NCI-H446 (cell line): ENCODE results near the gene KIAA1328.
"Not testable (repeated sequence)": the region's sequence is repeated elsewhere in the genome, so short reads cannot be mapped to it uniquely, and the experiment has no call there.

Source experiments
- DNase-seq, 2 experiments: peaks; one replicate each; lab custom pipeline; 2025; lab: John Stamatoyannopoulos, UW

KIAA1328 gene

DNA sequence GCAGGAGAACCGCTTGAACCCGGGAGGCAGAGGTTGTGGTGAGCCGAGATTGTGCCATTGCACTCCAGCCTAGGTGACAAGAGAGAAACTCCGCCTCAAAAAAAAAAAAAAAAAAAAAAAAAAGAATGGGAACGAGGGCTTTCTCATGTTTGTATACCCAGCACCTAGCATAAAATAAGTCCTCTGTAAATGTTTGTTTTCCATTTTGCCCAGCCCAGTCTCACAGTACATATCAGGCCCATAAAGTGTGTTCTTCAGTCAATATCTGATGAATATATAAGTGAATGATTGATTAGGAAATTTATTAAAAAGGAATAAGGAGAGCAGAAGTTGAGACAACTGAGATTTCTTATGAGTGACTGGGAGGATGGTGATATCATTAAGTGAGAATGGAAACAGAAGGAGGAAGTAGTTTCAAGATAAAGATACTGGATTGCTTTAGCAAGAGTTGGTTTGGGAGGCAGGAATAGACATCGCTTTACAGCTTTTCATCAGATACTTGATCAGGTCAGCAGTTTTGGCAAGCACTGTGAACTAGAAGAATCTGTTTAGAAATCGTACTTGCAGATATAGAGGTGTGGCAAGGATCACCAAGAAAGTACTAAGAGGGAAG lies 327.5 kb downstream of the KIAA1328 start:
- no peak for DNase-seq

DNA sequence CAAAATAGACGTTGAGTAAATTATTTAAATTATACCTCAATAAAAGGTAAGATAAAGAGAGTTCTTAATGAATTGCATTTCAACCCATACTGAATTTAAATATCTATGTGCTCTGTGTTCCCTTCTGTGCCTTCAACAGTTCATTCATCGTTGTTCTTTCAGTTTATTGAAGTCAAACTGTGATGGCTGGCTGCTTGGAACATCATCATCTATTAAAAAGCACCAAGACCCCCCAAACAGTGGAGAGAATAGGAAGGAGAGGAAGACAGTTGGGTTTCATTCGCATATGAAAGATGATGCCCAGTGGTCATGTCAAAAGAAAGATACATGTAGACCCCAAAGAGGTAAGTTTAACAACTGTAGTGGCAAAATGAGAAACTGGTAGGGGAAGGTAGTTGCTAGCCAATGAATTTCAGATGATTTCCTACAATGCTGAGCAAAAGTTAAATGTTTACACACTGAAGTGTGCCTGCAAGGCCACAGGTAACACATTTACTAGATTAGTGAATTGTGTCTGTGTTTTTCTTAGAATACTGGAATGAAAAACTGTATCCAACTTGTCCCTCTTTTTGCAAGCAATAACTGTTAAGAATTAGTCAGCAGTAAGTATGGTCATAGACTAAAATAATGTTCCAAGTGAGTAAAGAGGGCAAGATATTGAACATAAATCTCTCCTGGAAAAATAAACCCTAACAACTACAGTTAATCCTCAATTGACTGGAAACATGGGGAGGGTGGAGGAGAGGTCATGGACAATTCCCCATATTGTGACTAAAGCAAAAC lies 331.3 kb downstream of the KIAA1328 start:
- no peak for DNase-seq

DNA sequence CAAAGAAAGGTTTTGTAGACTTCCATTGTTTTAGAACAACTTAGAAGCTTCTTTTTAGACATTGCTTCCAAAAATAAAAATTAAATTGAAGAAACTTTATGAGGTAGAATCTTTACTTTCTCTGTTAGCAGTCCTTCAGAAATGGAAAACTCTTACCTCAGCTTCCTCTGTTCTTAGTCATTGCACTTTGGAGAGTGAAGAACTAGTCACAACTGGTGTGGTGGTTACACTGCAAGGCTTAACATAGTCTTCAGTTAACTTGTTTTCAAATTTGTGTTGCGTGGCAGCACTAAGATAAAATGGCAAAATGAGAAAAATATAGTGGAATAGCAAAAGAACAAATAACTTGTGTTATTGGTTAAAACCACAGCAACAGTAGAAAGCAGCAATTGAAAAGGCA lies 332.6 kb downstream of the KIAA1328 start:
- no peak for DNase-seq

DNA sequence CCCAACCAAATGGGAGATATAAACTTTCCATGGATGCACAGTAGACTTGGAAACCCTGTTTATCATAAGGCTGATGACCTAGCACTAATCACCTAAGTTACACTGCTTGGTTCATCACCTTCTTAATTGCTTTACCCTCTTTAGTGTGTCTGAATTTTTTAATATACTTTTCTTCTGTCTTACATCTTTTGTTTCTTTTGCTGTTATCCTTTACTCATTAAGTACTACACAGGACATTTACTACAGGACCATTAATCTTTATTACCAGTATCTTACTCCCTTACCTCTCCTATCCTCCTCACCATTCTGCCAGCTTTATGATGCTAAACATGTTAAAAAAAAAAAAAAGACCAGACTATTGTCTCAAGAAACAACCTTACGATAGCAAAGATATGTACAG lies 333.6 kb downstream of the KIAA1328 start:
- DNase-seq: no peak

DNA sequence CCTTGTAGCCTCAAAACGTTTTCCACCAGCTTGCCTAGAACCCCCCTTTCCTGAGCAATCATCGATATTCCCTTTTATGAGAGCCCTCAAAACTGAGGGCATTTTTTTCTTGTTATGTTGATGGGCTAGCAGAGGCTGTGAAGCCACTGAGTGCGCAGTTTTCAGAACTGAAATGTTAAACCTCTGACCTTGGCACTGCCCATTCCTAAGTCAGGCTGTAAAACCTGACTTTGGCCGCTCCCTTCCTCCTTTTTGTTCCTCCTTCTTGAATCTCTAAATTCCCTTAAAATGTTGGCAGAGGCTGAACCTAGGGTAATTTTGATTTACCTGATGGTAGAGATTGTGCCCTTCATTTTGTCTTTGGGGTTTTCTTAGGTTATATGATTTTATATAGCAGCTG lies 334.2 kb downstream of the KIAA1328 start:
- DNase-seq: no peak

DNA sequence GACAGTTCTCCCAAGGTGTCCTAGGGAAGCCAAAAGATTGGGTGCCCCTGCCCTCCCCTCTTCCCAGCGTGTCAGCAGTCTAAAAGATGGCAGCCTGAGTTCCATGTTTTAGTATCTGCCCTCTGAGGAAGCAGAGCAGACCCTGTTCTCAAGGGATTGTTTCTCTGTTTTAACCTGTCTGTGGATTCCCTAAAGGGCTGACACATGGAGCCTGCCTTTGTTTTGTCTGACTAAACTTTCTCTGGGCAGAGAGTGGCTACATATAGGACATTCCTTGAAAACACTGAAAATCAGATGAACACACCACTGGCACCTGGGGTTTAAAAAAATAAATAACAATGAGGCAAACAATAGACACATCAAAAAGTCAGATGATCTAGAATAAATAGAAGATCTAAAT lies 337.6 kb downstream of the KIAA1328 start:
- no peak for DNase-seq

DNA sequence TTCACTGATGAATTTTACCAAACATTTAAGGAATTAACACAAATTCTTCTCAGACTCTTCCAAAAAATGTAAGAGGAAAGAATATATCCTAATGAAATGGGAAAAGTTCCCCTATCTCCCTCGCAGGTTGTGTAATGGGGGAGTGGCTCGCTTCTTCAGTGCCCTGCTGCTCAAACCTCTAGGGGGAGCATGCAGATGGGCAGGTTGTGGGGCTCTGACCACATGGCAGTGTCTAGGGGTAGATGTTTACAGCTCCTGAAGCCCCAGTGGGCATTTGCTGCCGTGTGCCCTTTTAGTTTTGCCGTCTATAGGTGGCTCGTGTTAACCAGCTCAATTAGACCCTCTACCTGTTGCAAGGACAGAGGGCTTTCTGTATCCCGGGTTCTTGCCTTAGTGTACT lies 338.0 kb downstream of the KIAA1328 start:
- DNase-seq: not testable (repeated sequence)

DNA sequence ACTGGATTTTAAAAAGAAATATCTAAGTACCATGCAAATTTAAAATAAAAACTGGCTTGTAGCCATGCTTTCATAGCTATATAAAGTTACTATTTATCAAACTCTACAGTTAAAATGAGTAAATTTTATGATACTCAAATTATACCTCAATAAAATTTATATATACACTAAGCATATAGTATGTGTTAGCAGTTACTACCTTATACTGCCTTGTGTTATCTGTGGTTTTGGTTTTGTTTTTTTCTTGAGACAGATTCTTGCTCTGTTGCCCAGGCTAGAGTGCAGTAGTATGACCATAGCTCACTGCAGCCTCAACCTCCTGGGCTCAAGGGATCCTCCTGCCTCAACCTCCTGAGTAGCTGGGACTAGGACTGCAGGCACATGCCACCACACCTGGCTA lies 342.1 kb downstream of the KIAA1328 start:
- no peak for DNase-seq

DNA sequence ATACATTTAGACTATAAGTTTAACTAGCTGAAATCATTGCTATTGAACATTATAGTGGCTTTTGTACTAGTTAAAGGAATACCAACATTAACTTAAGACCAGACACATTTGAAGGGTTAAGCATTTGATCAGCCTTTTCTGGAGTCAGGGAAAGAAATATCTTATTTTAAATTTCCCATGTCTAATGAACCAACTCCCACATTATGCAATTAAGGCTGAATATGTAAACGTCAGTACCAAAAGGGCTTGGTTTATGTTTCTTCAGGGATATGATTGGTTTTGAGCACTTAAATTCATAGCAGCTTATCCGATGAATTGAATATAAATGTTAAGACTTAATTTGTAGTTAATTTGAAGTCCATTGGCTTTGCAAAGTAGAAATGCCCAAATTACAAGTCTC lies 344.5 kb downstream of the KIAA1328 start:
- DNase-seq: no peak

DNA sequence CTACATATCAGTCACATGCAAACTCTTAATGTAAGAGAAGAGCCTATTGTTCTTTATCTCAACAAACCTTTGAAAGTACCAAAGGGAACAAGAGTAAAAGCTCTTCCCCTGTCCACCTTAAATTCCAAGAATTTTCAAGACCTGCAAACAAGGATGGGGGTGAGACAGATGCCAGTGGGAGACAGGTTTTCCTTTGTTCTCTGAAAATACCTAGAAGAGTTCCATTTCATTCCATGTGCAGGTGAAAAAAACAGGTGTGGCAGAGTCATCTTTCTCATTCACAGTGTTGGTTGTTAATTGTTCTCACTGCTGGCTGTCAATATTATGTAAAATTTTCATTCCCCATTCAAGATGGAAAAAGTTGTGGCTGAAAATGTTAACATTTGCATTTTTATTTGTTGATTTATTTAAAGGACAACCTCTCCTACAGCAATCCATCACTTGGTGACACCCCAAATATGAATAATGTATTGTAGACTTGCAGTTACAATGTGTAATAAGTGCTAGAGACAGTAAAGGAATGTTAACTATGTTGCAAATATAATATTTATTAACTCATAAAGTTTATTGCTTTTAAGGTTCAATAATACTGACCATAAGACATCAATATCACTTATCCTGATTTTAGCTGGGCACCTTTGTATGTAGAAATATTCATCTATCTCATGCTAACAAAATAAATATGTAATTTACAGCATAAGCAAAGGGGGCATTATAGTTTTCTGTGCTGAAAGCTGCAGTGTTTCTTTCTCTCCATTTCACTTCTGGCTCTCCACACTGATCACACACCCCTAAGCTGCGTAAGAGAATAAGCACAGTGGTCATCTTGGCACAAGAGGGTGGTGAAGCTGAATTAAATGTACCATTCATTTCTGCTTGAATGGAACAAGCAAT lies 347.0 kb downstream of the KIAA1328 start:
- DNase-seq: no peak

DNA sequence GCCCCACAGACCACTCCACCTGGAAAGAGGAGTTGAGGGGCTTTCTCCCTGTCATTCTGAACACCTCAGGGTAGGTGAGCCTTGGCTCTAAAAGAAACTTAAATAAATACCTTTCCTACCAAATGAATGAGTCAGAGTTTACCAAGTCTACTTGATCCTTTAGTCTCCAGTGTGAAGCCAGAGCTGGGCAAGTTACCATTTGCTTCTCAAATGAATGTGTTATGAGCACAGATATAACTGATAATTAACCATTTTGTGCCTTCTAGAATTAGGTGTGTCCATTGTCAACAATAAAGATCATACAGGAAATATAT lies 347.7 kb downstream of the KIAA1328 start:
- DNase-seq: no peak

DNA sequence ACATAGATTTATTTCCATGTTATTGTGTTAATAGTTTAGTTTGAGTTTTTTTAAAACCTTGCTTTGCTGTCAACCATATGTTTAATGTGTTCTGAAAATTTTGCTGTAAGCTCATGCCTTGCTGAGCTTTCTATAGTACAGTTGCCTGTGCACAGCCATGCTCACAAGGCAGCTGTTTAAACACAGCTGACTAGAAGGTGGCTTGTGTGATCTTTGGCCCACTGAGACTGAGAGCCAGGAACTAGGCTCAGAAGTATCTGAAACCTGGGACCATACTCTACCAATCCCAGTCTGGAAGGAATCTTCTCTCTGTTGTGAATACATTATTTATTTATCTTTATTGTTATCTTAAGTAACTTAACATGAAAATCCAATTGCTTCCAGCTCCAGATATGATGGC lies 350.5 kb downstream of the KIAA1328 start:
- no peak for DNase-seq

DNA sequence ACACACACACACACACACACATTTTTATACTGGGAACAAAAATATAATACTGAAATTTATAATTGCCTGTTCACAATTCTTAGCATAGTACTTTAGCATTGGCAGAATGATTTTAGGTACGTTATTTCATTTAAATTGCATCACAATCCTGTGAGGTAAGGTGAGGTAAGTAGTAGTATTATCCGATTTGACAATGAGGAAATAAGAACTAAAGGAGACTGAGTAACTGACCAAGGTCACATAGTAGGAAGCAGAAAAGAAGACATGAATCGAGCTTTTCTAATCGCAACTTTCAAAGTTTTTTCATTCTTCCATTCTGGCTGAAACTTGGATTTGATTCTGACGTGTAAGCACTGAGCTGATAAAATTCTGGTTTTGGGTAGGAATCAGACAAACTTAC lies 351.2 kb downstream of the KIAA1328 start:
- DNase-seq: no peak

DNA sequence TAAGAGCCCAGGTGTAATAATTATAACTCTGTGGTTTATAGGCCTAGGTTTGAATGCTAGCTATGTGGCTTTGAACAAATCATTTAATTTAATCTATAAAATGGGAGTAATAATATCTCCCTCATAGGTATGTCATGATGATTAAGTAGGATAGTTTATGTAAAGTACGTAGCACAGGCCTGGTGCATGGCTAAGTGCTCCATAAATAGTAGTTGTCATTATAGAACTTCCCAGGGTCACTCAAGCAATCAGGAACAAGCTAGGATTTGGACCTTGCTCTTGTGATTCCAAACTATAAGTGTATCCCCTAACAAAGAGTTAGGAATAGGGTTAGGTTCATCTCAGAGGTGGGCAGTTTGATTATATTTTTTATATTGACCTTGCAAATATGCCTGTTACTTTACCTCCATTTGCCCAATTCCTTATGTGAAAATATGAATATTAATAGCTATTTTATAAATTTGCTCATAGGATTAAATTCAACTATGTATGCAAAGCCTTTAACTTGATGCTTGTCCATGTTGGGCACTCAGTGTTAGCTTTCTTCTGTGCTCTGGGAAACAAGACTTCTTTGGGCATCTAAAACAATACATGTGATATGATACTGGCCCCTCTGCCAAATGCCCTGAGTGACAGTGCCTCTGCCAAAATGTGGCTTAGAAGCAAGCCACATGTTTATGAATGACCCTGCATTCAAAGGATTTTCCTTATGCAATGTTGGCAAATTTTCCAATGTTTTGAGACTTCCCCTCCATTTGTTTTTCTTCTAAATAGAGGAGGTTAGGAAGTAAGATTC lies 353.6 kb downstream of the KIAA1328 start:
- DNase-seq: peak in 1 of 2 experiments; percentile 48

DNA sequence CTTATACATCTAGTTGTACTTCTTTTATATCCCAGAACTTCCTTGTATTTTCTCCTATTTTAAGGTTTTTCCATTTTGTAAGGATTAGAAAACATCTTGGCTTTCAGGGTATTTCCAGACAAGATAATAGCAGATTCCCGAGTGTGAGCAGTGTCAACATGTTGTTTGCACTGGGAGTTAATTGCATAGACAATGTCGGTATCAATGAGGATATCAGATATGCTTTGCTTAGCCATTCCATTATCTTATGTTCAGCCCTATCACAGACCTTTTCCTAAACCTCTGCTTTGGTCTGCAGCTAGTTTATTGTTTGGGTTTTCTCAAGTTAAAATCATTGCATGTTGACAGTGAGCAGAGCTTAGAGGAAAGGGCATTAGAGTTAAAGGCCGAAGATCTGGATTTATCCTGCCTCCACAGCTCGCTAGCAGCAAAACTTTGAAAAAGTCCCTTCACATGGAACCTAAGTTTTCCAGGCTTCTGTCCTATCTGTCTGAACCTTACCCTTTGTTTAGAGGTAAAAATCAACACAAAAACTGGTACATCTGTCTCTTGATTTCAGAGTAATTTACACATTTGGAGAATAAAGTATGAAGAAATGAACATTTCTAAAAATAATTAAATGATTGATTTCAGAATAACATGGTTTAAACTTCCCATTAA lies 355.4 kb downstream of the KIAA1328 start:
- DNase-seq: no peak

DNA sequence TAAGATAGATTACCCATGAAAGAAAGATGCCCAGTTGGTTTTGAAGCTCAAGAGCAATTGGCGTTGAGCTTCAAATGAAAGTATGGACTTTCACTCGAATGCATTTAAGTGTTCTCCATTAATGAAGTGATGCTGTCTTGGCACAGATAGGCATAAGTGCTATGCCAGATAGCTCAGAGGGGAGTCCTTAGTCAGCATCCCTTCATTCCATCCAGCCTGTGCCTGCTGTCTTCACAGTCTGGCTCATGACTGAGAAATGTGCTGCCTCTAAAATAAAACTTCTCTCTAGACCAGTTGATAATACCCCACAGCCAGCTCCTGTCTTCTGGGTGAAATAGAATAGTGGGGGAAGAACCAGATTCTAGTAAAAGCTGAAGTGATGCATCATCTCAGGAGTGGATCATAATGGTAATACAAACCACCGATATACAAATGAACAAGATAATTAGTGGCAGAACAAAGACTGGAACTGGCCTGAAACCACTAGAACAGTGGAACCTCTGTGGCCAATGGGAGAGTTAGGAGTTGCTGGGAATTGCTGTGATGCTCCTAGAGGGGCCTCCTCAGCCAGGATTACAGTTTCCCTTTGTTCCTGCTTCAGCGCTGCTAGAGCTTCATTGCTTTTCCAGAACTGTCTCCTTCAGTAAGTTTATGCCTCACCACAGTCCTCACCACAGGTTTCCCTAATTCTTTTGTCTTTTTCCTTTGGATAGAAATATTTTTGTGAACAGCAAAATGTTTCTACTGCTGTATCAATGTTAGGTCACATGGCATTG lies 359.3 kb downstream of the KIAA1328 start:
- DNase-seq: peak; percentile 88

DNA sequence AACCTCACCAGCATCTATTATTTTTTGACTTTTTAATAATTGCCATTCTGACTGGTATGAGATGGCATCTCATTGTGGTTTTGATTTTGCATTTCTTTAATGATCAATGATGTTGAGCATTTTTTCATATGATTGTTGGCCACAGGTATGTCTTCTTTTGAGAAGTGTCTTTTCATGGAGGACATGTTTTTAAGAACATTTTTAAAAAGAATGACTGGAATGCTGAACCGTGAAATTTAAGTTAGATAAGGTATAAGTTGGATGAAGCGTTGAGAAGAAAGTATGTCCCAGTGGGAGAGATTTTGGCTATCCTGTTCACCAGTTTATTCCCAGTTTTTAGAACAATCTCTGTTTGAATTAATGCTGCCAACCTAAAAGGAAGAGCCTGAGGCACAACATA lies 370.8 kb downstream of the KIAA1328 start:
- DNase-seq: no peak

DNA sequence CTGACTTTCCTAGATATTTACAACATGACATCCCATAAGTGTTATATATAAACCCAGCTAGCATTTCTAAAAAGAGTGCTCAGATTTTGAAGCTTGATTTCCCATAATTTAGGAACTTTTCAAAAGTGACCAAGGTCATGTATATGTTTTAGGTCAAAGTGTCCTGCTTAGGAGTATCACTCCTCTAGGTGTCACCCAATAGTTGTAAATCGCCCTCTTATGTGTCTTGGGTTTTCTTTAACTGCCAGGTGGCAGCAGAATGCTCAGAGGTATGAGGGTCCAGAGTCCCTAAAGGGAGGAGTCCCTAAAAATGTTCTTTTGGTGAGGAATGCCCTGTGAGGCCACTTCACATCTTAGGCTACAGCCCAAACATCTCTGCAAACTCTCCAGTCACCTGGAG lies 378.4 kb downstream of the KIAA1328 start:
- no peak for DNase-seq

DNA sequence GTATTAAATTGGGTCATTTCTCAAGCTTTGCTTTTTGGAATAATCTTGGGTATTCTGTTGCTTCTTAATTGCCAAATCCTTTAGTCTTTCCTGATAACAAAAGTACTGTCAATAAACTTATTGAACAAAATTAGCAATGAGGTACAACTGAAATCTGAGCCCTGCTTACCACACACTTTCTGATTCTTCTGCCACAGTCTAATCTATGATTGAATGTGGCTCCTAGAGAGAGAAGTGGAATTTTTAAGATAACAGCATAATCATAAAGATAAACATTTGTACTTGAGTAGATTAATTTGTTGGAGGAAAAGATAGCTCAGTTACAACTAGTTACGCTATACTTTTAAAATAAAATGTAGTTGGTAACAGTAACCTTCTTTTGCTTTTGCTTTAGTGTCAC lies 381.9 kb downstream of the KIAA1328 start:
- no peak for DNase-seq

DNA sequence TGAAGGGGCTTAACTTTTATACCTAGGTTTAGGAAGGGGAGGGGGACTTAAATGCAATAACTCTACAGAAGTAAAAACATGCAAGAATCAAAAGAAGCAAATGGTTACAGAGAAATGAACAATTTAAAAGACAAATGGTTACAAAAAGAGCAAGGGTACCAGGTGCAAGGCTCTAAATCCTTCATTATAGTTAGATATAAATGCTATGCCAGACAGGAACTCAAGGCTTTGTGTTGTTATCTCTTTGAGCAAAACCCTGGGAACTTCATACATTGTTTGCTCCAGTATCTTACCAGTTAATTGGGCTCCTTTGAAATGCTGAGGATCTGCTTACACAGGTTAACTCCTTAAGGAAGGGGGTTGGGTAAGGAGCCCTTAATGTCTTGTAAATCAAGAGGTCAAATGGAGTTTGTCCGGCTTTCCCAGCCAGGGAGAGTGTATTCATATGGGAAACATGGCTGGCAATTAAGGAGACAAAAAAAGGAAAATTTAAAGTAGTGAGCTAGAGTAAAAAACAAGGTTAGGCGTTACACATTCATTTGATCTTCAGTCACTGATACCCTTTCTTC lies 389.2 kb downstream of the KIAA1328 start:
- no peak for DNase-seq

DNA sequence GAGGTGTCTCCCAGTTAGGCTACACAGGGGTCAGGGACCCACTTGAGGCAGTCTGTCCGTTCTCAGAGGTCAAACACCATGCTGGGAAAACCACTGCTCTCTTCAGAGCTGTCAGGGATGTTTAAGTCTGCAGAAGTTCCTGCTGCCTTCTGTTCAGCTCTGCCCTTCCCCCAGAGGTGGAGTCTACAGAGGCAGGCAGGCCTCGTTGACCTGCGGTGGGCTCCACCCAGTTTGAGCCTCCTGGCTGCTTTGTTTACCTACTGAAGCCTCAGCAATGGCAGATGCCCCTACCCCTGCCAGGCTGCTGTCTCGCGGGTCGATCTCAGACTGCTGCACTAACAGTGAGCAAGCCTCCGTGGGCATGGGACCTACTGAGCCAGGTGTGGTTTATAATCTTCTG lies 390.3 kb downstream of the KIAA1328 start:
- DNase-seq: no peak
